ENCODE results near the gene ZBED3. TPM values are rescaled to one million over a fixed set of nuclear protein-coding genes. Genes with fewer than 3 reads are reported as not detected.

Gene ZBED3
- total and polyA plus RNA-seq, 2 donors (not counting 3 experiments of a cell fraction or from before 2014, with no cell fraction given): 11.8 to 15.9 TPM

DNA sequence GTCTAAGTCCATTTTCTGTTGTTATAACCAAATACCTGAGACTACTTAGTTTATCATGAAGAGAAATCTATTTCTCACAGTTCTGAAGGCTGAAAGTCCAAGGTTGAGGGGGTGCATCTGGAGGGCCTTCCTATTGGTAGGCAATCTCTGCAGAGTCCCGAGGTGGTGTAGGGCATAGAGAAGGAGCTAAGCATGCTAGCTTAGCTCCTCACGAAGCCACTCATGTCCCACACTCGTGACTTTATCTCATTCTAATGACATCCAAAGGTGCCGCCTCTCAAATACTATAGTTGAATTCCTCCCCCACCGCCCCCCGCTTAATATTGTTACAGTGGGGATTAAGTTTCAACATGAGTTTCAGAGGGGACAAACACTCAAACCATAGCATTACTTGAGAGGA, 36.0 kb upstream of the ZBED3 start:
- Histone ChIP-seq H3K9ac (replicated peaks; ENCODE audit: extremely low read depth, insufficient read depth, low read length) (no peak overlapping the region), H3K79me2 (ENCODE audit: control insufficient read depth, insufficient read depth, low read length) (no peaks in the 10 kb centered on the region), H2AFZ (ENCODE audit: low read depth, low read length) (no peak overlapping the region), H3K27ac (ENCODE audit: insufficient read depth, low read depth, low read length) (no peak overlapping the region), H3K9me1 (replicated peaks; ENCODE audit: control insufficient read depth, extremely low read depth, insufficient read depth, low read length) (no peaks in the 10 kb centered on the region), H3K4me3 (replicated peaks in 1 of 3; ENCODE audit: insufficient read depth in 1 of 3, low read depth in 1 of 3, low read length in 3 of 3) (no peak overlapping the region), H3K4me2 (ENCODE audit: insufficient read depth, low read length) (no peak overlapping the region), H4K20me1 (replicated peaks; ENCODE audit: control insufficient read depth, extremely low read depth, insufficient read depth, low read length) (no peaks in the 10 kb centered on the region), H3K36me3 (ENCODE audit: control insufficient read depth in 2 of 2, extremely low read depth in 1 of 2, insufficient read depth in 2 of 2, low read length in 2 of 2) (no peaks in the 10 kb centered on the region), H3K27me3 (ENCODE audit: control insufficient read depth in 2 of 2, insufficient read depth in 2 of 2, low read length in 2 of 2) (no peaks in the 10 kb centered on the region), H3K9me3 (replicated peaks; ENCODE audit: control insufficient read depth, insufficient read depth, low read length) (no peaks in the 10 kb centered on the region), H3K4me1 (ENCODE audit: control insufficient read depth, extremely low read depth, insufficient read depth, low read length) (no peaks in the 10 kb centered on the region)
- CTCF ChIA-PET: interaction anchor here (1.5 kb wide), 1 partner anchor 348 kb away, joined by 5 read pairs; no protein-coding TSS in a partner anchor
- BruUV-seq (replicated peaks): no TSS peak
- TF ChIP-seq GATA2 (IDR thresholded peaks at IDR 0.05; ENCODE audit: insufficient read depth, insufficient read length, low read depth, low read length): no peak
- no peak for TF ChIP-seq POLR2A (IDR thresholded peaks at IDR 0.05; ENCODE audit: low read depth, low read length)
- no peak for TF ChIP-seq EZH2 (IDR thresholded peaks at IDR 0.05; ENCODE audit: borderline replicate concordance, low read depth, low read length, severe bottlenecking)
- TF ChIP-seq, protein P1, sequence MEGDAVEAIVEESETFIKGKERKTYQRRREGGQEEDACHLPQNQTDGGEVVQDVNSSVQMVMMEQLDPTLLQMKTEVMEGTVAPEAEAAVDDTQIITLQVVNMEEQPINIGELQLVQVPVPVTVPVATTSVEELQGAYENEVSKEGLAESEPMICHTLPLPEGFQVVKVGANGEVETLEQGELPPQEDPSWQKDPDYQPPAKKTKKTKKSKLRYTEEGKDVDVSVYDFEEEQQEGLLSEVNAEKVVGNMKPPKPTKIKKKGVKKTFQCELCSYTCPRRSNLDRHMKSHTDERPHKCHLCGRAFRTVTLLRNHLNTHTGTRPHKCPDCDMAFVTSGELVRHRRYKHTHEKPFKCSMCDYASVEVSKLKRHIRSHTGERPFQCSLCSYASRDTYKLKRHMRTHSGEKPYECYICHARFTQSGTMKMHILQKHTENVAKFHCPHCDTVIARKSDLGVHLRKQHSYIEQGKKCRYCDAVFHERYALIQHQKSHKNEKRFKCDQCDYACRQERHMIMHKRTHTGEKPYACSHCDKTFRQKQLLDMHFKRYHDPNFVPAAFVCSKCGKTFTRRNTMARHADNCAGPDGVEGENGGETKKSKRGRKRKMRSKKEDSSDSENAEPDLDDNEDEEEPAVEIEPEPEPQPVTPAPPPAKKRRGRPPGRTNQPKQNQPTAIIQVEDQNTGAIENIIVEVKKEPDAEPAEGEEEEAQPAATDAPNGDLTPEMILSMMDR (IDR thresholded peaks at IDR 0.05; ENCODE audit: extremely low read depth in 1 of 2, insufficient read depth in 1 of 2, low read depth in 1 of 2, low read length in 2 of 2): no peak
- no peak for TF ChIP-seq JUN (IDR thresholded peaks at IDR 0.05; ENCODE audit: borderline replicate concordance, insufficient read depth, insufficient read length, low read depth)
- TF ChIP-seq MYC (IDR thresholded peaks at IDR 0.05; ENCODE audit: low read depth, low read length): no peak
- no peak for TF ChIP-seq FOS (IDR thresholded peaks at IDR 0.05; ENCODE audit: borderline replicate concordance, insufficient read depth, low read length)
- TF ChIP-seq, protein P2, sequence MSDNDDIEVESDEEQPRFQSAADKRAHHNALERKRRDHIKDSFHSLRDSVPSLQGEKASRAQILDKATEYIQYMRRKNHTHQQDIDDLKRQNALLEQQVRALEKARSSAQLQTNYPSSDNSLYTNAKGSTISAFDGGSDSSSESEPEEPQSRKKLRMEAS (IDR thresholded peaks at IDR 0.05; ENCODE audit: insufficient read depth, insufficient read length): no peak
- no peak for TF ChIP-seq POLR2AphosphoS5 (IDR thresholded peaks at IDR 0.05; ENCODE audit: insufficient read depth, low read depth, low read length)
- DNase-seq (ENCODE audit: low read depth, low spot score) (no peak), FAIRE-seq (no peak)
- POLR2A ChIA-PET: no interaction called here
- dilution Hi-C loops (cut with MboI; ENCODE audit: extremely low pct_ligation_motif_present, low sequenced_read_pairs) (no loop called here), intact Hi-C loops (cut with micrococcal nuclease) (no loop called here)

Data from endothelial cell of umbilical vein (primary cell).